ENCODE data around the gene HIF1AN. TPM values are rescaled to one million over a fixed set of nuclear protein-coding genes. Genes with fewer than 3 reads are reported as not detected.

The HIF1AN gene
- total and polyA plus RNA-seq, 2 donors (not counting 1 experiment from before 2014, with no cell fraction given) = 7.3 to 65.6 TPM

DNA sequence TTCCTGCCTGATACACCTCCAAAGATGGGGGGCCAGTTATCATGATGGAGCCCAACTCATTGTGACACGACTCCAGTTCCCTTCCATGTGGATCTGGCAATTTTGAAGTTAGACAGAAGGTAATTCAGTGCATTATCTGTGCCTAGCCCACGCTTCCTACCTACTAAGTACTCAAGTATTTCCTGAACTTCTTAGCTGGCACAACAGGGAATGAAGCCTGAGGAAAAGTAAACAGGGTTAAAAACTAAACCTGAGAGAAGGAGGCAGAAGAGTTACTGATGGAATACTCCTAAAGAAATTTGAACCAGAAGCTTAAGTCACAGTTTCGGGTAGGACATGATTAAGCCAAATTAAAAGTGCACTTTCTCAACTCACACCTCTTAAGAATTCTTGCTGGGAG lies 14.9 kb upstream of the HIF1AN start:
- H3K9me3 Mint-ChIP-seq (ENCODE audit: insufficient read depth) = no peaks in the 10 kb centered on the region
- intact Hi-C loops (cut with micrococcal nuclease) = no loop called here
- Histone ChIP-seq H3K4me3 (ENCODE audit: control extremely low read depth in 1 of 5, extremely low read depth in 1 of 5, insufficient read depth in 1 of 5, low read depth in 2 of 5, low read length in 4 of 5) (no peak overlapping the region), H3K27ac (ENCODE audit: low read length in 2 of 2) (no peak overlapping the region), H3K9me3 (ENCODE audit: control extremely low read depth in 1 of 3, control insufficient read depth in 2 of 3, insufficient read depth in 1 of 3, low read length in 2 of 3) (peaks cover 0 to 3% (median 0%) of the 10 kb centered on the region in 3 donors), H3K4me2 (replicated peaks; ENCODE audit: low read depth, low read length, poor library complexity, severe bottlenecking) (no peak overlapping the region), H3K9ac (ENCODE audit: low read length) (no peak overlapping the region), H3K36me3 (replicated peaks in 1 of 2; ENCODE audit: control extremely low read depth in 1 of 2, control insufficient read depth in 1 of 2, extremely low read depth in 1 of 2, insufficient read depth in 2 of 2, low read length in 1 of 2) (peaks cover 2 to 19% of the 10 kb centered on the region in 2 experiments), H3K79me2 (ENCODE audit: control insufficient read depth, insufficient read depth, low read length) (no peaks in the 10 kb centered on the region), H3K27me3 (replicated peaks in 1 of 4; ENCODE audit: control extremely low read depth in 1 of 4, control insufficient read depth in 3 of 4, insufficient read depth in 4 of 4, low read length in 3 of 4) (peaks cover 0 to 10% (median 5%) of the 10 kb centered on the region in 4 experiments), H3K4me1 (ENCODE audit: control insufficient read depth in 2 of 2, insufficient read depth in 2 of 2, low read length in 2 of 2) (peaks cover 13% of the 10 kb centered on the region in 2 donors), H2AFZ (ENCODE audit: insufficient read depth, low read depth, low read length, poor library complexity, severe bottlenecking) (no peak overlapping the region), H4K20me1 (ENCODE audit: control insufficient read depth, insufficient read depth, low read length, poor library complexity, severe bottlenecking) (no peaks in the 10 kb centered on the region)
- peaks cover 10% of the 10 kb centered on the region for H3K4me1 Mint-ChIP-seq
- POLR2A ChIA-PET = no interaction called here
- WGBS (ENCODE audit: insufficient coverage) = 100% methylated on average over 1 of the region's 3 CpGs
- H3K27ac Mint-ChIP-seq = no peak overlapping the region
- ATAC-seq (ENCODE audit: low read depth) (no peak), DNase-seq (no peak)
- H3K4me3 Mint-ChIP-seq = no peak overlapping the region
- CTCF ChIA-PET = interaction anchor here (0.6 to 3.0 kb wide), 4 partner anchors 9 to 183 kb away, joined by 3 to 10 read pairs (median 3); no protein-coding TSS in a partner anchor
- TF ChIP-seq EZH2 (IDR thresholded peaks at IDR 0.05; ENCODE audit: borderline replicate concordance, insufficient read depth, low read depth, low read length, poor library complexity, severe bottlenecking) = no peak
- TF ChIP-seq, protein P1, sequence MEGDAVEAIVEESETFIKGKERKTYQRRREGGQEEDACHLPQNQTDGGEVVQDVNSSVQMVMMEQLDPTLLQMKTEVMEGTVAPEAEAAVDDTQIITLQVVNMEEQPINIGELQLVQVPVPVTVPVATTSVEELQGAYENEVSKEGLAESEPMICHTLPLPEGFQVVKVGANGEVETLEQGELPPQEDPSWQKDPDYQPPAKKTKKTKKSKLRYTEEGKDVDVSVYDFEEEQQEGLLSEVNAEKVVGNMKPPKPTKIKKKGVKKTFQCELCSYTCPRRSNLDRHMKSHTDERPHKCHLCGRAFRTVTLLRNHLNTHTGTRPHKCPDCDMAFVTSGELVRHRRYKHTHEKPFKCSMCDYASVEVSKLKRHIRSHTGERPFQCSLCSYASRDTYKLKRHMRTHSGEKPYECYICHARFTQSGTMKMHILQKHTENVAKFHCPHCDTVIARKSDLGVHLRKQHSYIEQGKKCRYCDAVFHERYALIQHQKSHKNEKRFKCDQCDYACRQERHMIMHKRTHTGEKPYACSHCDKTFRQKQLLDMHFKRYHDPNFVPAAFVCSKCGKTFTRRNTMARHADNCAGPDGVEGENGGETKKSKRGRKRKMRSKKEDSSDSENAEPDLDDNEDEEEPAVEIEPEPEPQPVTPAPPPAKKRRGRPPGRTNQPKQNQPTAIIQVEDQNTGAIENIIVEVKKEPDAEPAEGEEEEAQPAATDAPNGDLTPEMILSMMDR (IDR thresholded peaks at IDR 0.05) = no peak
- peaks cover 9% of the 10 kb centered on the region for H3K27me3 Mint-ChIP-seq

DNA sequence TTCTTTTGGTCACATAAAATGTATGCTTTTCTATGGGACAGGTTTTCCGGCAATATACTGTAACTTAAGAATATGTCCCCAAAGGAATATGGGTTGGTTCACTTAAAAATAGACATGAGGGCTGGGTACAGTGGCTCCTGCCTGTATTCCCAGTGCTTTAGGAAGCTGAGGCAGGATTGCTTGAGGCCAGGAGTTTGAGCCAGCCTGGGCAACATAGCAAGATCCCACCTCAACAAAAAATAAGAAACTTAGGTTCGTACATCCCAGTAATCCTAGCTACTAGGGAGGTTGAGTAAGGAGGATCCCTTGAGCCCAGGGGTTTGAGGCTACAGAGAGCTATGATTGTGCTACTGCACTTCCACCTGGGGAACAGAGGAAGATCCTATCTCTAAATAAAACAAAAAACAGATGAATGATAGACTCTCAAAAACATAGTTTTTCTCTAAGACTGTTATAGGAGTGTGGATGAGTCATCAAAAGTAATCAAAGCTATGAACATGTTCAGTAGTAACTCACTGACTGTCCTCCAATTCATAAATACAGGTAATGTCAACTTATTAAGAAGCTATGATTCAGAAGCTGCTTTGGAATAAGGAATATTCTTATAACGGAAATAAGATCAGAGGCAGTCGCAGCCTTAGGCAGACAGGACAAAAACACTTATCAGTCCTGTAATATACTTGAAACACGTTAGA lies 13.5 kb upstream of the HIF1AN start:
- intact Hi-C loops (cut with micrococcal nuclease) = no loop called here
- POLR2A ChIA-PET = no interaction called here
- H3K27ac ChIP-seq (ENCODE audit: low read length in 2 of 2) = no peak overlapping the region

More for the DNA sequence above, 13.5 kb upstream of the HIF1AN start:
- Mint-ChIP-seq H3K27me3 (peaks cover 9% of the 10 kb centered on the region), H3K27ac (no peak overlapping the region), H3K4me1 (peaks cover 14% of the 10 kb centered on the region), H3K4me3 (no peak overlapping the region), H3K9me3 (ENCODE audit: insufficient read depth) (no peaks in the 10 kb centered on the region)
- WGBS (ENCODE audit: insufficient coverage) = no CpG with 5 or more reads among the region's 5 CpGs
- Histone ChIP-seq H3K9me3 (ENCODE audit: control extremely low read depth in 1 of 3, control insufficient read depth in 2 of 3, insufficient read depth in 1 of 3, low read length in 2 of 3) (peaks cover 0 to 3% (median 0%) of the 10 kb centered on the region in 3 donors), H3K27me3 (replicated peaks in 1 of 4; ENCODE audit: control extremely low read depth in 1 of 4, control insufficient read depth in 3 of 4, insufficient read depth in 4 of 4, low read length in 3 of 4) (peaks cover 0 to 10% (median 5%) of the 10 kb centered on the region in 4 experiments), H3K4me3 (ENCODE audit: control extremely low read depth in 1 of 5, extremely low read depth in 1 of 5, insufficient read depth in 1 of 5, low read depth in 2 of 5, low read length in 4 of 5) (no peak overlapping the region), H3K36me3 (replicated peaks in 1 of 2; ENCODE audit: control extremely low read depth in 1 of 2, control insufficient read depth in 1 of 2, extremely low read depth in 1 of 2, insufficient read depth in 2 of 2, low read length in 1 of 2) (peaks cover 12 to 29% of the 10 kb centered on the region in 2 experiments), H4K20me1 (ENCODE audit: control insufficient read depth, insufficient read depth, low read length, poor library complexity, severe bottlenecking) (peaks cover 5% of the 10 kb centered on the region), H3K4me2 (replicated peaks; ENCODE audit: low read depth, low read length, poor library complexity, severe bottlenecking) (no peak overlapping the region), H3K9ac (ENCODE audit: low read length) (no peak overlapping the region), H2AFZ (ENCODE audit: insufficient read depth, low read depth, low read length, poor library complexity, severe bottlenecking) (no peak overlapping the region), H3K79me2 (ENCODE audit: control insufficient read depth, insufficient read depth, low read length) (no peaks in the 10 kb centered on the region), H3K4me1 (ENCODE audit: control insufficient read depth in 2 of 2, insufficient read depth in 2 of 2, low read length in 2 of 2) (peaks cover 13% of the 10 kb centered on the region in 2 donors)
- CTCF ChIA-PET = interaction anchor here (0.6 to 1.8 kb wide), 9 partner anchors 8 to 789 kb away, joined by 3 to 6 read pairs (median 4); partner anchors contain the start of gene HIF1AN
- ATAC-seq (ENCODE audit: low read depth) = no peak
- DNase-seq = no peak
- TF ChIP-seq, protein P1 (IDR thresholded peaks at IDR 0.05) = no peak
- TF ChIP-seq EZH2 (IDR thresholded peaks at IDR 0.05; ENCODE audit: borderline replicate concordance, insufficient read depth, low read depth, low read length, poor library complexity, severe bottlenecking) = no peak

Data from B cell (primary cell).